Measurements from ENCODE around the gene TPCN2.

The TPCN2 gene

GRCh38 chr11:69005631-69006368 is 42.9 kb upstream of the TPCN2 start:
- no peak for DNase-seq (ENCODE audit: low read depth)
- TF ChIP-seq, protein P1, sequence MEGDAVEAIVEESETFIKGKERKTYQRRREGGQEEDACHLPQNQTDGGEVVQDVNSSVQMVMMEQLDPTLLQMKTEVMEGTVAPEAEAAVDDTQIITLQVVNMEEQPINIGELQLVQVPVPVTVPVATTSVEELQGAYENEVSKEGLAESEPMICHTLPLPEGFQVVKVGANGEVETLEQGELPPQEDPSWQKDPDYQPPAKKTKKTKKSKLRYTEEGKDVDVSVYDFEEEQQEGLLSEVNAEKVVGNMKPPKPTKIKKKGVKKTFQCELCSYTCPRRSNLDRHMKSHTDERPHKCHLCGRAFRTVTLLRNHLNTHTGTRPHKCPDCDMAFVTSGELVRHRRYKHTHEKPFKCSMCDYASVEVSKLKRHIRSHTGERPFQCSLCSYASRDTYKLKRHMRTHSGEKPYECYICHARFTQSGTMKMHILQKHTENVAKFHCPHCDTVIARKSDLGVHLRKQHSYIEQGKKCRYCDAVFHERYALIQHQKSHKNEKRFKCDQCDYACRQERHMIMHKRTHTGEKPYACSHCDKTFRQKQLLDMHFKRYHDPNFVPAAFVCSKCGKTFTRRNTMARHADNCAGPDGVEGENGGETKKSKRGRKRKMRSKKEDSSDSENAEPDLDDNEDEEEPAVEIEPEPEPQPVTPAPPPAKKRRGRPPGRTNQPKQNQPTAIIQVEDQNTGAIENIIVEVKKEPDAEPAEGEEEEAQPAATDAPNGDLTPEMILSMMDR (IDR thresholded peaks at IDR 0.05; ENCODE audit: low read depth, low read length, missing control alignments): no peak
- H3K4me3 ChIP-seq (ENCODE audit: low read depth, low read length): no peak overlapping the region
- in situ Hi-C loops (cut with HindIII; ENCODE audit: low sequenced_read_pairs): no loop called here

- no peak overlapping the region for H3K4me3 ChIP-seq (ENCODE audit: low read depth, low read length)
- DNase-seq (ENCODE audit: low read depth): no peak
- TF ChIP-seq, protein P1 (IDR thresholded peaks at IDR 0.05; ENCODE audit: low read depth, low read length, missing control alignments): no peak
- in situ Hi-C loops (cut with HindIII; ENCODE audit: low sequenced_read_pairs): no loop called here
These were observed 41.9 kb upstream of the TPCN2 start for GRCh38 chr11:69006816-69007215.

- no peak for DNase-seq (ENCODE audit: low read depth)
- TF ChIP-seq, protein P1 (IDR thresholded peaks at IDR 0.05; ENCODE audit: low read depth, low read length, missing control alignments): no peak
- H3K4me3 ChIP-seq (ENCODE audit: low read depth, low read length): no peak overlapping the region
- in situ Hi-C loops (cut with HindIII; ENCODE audit: low sequenced_read_pairs): no loop called here
These were observed 40.8 kb upstream of the TPCN2 start for GRCh38 chr11:69007975-69008381.

GRCh38 chr11:69008737-69009440 is 39.8 kb upstream of the TPCN2 start:
- TF ChIP-seq, protein P1 (IDR thresholded peaks at IDR 0.05; ENCODE audit: low read depth, low read length, missing control alignments): no peak
- H3K4me3 ChIP-seq (ENCODE audit: low read depth, low read length): no peak overlapping the region
- in situ Hi-C loops (cut with HindIII; ENCODE audit: low sequenced_read_pairs): no loop called here
- peak; percentile 90 for DNase-seq (ENCODE audit: low read depth)

- no peak for DNase-seq (ENCODE audit: low read depth)
- no peak overlapping the region for H3K4me3 ChIP-seq (ENCODE audit: low read depth, low read length)
- TF ChIP-seq, protein P1 (IDR thresholded peaks at IDR 0.05; ENCODE audit: low read depth, low read length, missing control alignments): no peak
- in situ Hi-C loops (cut with HindIII; ENCODE audit: low sequenced_read_pairs): no loop called here
These were observed 39.1 kb upstream of the TPCN2 start for GRCh38 chr11:69009441-69010211.

DNA sequence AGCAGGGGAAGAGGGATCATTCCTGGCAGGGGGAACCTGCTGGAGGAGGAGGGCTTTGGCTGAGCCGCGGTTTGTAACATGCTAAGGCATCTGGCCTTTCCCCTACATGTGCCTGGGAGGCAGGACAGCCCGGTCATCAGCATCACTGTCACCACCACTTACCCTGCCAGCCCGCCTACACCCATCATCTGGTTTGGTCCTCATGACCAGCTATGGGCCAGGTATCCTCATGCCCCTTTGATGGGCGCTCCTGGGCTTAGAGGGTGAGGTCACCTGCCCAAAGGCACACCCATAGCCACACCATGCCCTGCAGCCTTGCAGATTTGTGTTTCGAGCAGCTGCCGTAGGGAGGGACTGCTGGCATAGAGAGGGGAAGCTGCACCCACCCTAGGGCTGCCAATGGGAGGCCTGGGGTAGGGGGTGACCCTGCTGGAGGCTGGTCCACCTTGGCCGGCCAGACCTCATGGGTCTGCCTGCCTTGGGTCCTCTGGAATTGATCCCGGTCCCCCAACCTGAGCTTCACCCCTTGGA is 38.3 kb upstream of the TPCN2 start:
- DNase-seq (ENCODE audit: low read depth): no peak
- TF ChIP-seq, protein P1 (IDR thresholded peaks at IDR 0.05; ENCODE audit: low read depth, low read length, missing control alignments): no peak
- peak overlapping the region; percentile 53 for H3K4me3 ChIP-seq (ENCODE audit: low read depth, low read length)
- in situ Hi-C loops (cut with HindIII; ENCODE audit: low sequenced_read_pairs): no loop called here
